HTERT RPE-1 (cell line): ENCODE results near the gene IDNK.

ENCODE experiments used
- in situ Hi-C: fragments of 300-500 bp; cut with MboI; formaldehyde crosslinking; loops from 4 replicates; pipeline ENCODE4 v1.14.3; 2020; ENCODE audit warnings: low sequenced_read_pairs

The IDNK gene

GRCh38 chr9:83633255-83633654 lies 10.3 kb downstream of the IDNK start:
- in situ Hi-C loops, result no loop called here

DNA sequence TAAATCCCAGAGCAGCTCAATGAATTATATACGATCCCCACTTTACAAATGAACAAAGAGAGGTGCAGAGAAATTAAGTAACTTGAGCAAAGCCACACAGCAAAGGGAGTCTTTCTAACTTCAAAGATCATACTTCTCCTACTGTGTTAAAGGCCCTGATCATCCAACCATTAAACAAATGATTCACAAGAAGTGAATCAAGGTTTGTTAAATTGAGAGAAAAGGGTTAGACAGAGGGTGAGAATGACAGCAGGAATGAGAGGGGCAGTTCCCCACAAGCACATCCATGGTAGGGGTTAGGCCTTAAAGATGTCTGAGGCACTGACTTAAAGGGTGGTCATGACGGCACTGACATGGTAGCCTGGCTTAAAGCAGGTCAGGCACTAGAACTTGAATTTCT lies 10.7 kb downstream of the IDNK start:
- in situ Hi-C loops, result no loop called here

- in situ Hi-C loops, result no loop called here
Measured at GRCh38 chr9:83636813-83637212, 13.9 kb downstream of the IDNK start.

DNA sequence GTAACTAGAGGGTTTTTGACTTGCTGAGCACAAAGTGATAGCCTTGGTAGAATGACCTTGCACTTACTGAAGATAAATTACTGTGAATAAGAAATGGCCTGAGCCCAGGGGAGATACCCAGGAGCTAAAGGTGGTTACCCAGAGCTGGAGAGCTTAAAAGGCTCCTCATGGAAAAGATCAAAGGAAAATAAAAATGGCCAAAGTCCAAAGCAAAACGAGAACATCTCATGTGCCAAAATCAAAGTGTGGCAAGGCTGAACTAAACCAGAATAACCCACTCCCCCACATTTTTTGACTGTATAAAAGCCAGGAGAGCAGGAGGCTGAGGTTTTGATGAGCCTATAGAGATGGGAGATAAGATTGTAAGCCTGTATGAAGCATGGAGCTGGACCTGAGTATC lies 14.4 kb downstream of the IDNK start:
- in situ Hi-C loops, result no loop called here

DNA sequence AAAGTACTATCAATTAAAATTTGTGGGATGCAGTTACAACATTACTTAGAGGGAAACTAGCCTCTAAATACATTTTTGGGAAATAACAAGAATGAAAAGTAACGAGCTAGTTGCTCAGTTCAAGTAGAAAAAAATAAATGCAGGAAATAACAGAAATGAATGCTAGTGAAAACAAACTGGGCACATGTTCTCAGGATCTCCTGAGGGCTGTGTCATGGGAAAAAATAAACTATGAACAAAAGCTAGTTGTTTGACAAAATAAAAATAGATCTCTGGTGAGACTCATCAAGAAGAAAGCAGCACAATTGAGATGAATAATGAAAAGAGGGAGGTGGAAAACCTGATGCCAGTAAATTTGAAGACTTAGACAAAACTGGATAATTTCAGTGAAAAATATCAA lies 16.3 kb downstream of the IDNK start:
- in situ Hi-C loops, result no loop called here

DNA sequence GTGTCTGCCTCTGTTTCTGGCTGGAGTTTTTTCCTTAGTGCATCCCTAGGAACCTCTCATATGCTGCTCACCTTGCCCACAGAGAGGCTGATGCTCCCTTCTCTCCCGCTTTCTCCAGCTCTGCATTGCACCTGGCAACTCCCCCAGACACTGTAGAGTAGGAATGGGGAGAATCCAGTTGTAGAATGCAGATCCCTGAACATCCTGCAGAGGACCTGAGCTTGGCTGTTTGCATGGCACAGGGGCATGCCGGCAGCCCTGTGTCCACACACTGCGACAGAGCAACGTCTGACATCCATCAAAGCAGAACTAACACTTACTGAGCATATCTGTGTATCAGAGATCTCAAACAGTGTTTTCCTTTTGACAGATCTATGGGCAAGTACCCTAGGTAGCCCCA lies 19.9 kb downstream of the IDNK start:
- in situ Hi-C loops, result no loop called here

DNA sequence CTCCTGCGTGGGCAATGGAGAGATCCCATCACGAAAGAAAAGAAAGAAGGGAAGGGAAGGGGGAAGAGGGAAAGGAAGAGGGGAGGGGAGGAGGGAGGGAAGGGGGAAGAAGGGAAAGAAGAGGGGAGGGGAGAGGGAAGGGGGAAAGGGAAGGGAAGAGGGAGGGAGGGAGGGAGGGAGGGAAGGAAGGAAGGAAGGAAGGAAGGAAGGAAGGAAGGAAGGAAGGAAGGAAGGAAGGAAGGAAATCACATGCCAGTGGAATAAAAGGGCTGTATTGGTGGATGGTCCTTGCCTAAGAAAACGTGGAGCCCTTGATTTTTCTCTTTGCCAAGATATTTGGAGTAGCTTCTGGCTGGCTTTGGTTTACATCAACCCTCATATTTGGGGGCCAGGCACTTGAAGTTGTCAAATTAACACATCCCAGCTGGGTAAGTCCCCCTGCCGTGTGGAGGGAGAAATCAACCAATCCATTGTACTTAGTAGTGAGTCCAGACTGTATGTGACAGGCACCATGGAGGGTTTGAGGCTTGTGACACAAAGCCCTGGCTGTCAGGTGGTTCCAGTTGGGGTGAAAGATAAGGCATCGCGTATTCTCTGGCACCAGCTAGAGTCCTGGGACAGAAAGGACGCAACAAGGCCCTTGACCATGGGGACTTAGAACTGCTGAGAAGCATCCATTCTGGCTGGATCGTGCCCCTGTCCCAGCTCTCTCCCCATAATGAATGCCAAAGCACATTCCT lies 23.7 kb downstream of the IDNK start:
- in situ Hi-C loops, result no loop called here

- in situ Hi-C loops, result no loop called here
Measured at GRCh38 chr9:83649080-83649479, 26.1 kb downstream of the IDNK start.

- in situ Hi-C loops, result no loop called here
Measured at GRCh38 chr9:83649515-83649914, 26.6 kb downstream of the IDNK start.

DNA sequence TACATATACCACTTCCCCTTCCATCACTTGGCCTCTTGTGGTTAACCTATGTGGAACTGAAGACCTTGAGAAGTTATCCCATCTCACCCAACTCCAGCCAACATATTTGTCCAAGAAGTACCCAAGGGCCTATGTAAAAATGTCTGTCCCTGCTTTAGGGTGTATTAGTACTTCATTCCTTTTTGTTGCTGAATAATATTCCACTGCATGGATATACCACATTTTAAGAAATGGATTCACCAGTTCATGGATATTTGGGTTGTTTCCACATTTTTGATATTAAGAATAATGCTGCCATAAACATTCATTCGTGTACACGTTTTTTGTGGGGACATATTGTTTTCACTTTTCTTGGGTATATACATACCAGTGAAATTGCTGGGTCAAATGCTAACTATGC lies 28.6 kb downstream of the IDNK start:
- in situ Hi-C loops, result no loop called here

DNA sequence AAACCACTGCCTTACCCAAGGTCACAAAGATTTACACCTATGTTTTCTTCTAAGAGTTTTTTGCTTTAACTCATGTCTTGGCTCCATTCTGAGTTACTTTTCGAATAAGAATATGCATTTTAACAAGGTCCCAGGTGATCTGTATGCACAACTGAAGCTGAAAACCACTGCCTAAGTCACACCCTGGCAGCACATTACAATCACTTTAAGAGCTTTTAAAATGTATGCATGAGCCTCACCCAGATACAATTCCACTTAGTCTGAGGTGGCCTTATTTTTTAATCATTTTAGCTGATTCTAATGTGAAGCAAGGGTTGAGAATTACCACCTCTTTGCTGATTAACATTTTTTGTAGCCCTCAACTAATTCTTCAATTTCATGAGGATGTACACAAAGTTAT lies 29.5 kb downstream of the IDNK start:
- in situ Hi-C loops, result no loop called here

GRCh38 chr9:83655433-83655832 lies 32.5 kb downstream of the IDNK start:
- in situ Hi-C loops, result no loop called here

DNA sequence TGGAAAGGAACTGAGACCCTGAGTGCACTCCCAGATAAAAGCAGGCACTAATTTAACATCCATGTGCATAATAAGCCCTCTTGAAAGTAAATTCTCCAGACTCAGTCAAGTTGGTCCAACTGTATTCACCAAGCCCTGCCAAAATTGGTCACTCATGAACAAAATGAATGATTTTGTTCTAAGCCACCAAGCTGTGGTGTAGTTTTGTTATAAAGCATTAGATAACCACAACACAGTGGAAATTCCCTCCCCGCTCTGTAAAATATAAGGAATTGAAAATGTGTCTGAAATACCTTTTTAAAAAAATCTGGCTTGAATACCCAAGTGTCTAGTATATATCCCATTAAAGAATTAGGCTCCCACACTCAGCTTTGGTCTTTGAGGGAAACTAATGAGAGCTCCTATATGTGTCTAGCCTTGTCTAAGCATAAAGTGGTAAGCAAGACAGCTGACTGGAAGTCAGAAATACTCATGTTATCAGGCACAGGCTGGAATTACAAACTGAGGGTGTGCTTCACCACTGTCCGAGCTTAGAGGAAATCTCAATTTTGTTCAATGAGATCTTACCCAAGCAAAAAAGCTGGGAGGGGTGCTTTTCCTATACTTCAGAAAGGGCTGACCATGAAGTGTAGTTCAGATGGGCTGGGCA lies 33.2 kb downstream of the IDNK start:
- in situ Hi-C loops, result no loop called here

DNA sequence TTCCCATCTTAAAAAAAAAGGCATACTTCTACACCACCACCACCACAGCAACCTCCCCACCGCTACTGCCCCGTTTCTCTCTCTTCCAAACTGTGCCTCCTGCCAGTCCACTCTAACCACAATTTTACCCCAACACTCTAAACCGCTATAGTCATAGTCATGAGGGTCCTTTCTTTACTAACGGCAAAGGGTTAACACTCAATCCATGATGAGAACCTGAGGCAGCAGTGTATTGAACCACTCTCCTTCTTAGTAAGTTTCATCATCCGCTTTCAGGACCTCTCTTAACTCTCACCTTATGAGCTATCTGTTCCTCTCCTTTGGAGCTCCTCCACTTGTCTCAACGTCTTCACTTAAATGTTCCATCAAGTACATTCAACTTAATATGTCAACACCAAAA lies 34.0 kb downstream of the IDNK start:
- in situ Hi-C loops, result no loop called here

- in situ Hi-C loops, result no loop called here
Measured at GRCh38 chr9:83662933-83663332, 40.0 kb downstream of the IDNK start.

- in situ Hi-C loops, result no loop called here
Measured at GRCh38 chr9:83665580-83666200, 42.7 kb downstream of the IDNK start.

GRCh38 chr9:83669067-83669466 lies 46.1 kb downstream of the IDNK start:
- in situ Hi-C loops, result no loop called here

GRCh38 chr9:83670381-83670780 lies 47.4 kb downstream of the IDNK start:
- in situ Hi-C loops, result no loop called here

DNA sequence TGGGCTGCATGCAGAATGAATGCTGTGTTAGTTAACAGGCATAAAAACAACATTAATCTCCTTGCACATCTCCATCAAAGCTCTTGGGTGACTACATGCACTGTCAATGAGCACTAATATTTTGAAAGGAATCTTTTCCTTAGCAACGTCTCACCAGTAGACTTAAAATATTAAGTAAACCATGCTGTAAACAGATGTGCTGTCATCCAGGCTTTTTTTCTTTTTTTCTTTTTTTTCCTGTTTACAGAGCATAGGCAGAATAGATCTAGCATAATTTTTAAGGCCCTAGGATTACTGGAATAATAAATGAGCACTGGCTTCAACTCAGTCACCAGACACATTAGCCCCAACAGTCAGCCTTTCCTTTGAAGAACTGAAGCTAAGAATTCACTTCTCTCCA lies 48.5 kb downstream of the IDNK start:
- in situ Hi-C loops, result no loop called here

DNA sequence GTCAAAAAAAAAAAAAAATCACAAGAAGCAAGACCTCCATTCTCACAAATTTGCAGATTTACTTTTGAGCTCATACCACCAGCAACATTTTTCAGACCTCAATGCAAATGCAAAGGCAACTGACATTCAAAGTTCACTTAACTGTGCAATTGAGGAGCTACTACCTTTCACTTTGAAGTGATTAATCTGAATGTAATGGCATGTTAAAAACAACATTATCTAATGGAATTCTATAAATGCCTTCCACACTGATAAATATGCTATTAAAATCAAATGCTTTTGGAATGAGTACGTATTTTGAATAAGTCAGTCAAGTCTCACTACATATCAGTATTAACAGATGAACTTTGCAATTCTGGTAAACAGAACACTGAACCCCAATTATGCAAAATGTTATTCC lies 52.5 kb downstream of the IDNK start:
- in situ Hi-C loops, result no loop called here

GRCh38 chr9:83677596-83677995 lies 54.7 kb downstream of the IDNK start:
- in situ Hi-C loops, result no loop called here

- in situ Hi-C loops, result no loop called here
Measured at GRCh38 chr9:83680233-83680632, 57.3 kb downstream of the IDNK start.
